Smooth muscle cell of the brain vasculature (primary cell): ENCODE measurements around the gene TRMT10C.
"Not testable (repeated sequence)": the region's sequence is repeated elsewhere in the genome, so short reads cannot be mapped to it uniquely, and the experiment has no call there.

Source experiments
- DNase-seq: peaks from one replicate; pipeline ENCODE4 v3.0.0-alpha.2; 2012; ENCODE audit warnings: low read depth, low spot score

The TRMT10C gene

DNA sequence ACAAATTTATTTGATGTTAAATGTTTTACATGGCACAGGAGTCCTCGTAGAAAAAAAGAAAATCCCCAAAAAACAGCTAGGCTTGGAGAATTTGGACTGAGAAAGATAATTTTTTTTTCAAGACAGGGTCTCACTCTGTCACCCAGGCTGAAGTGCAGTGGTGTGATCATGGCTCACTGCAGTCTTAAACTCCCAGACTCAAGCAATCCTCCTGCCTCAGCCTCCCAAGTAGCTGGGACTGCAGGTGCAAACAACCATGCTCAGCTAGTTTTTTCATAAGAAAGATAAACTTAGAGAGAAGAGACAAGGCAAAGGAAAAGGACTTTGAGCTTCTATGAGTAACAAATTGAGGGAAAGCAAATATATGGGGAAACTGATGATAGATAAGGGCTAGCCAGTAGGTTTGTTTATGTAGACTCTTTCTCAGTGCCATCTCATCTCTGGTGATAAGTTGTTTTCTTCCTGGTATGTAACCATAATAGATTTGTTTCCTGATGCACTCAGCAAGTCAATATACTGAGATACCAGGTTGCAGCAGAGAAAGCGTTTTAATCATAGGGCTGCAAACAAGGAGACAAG lies 13.1 kb upstream of the TRMT10C start:
- no peak for DNase-seq

DNA sequence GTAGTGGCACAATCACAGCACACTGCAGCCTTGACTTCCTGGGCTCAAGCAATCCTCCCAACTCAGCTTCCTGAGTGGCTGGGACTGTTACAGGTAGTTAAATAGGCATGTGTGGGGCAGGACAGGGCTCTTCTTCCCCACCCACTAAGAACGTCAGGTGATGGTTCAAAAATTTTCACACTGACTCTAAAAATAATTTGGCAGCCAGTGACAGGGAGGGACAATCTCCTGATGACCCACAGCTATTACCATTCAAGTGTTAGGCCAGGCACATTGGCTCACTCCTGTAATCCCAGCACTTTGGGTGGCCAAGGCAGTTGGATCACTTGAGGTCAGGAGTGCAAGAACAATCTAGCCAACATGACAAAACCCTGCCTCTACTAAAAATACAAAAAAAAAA lies 12.2 kb upstream of the TRMT10C start:
- DNase-seq = no peak

- DNase-seq = not testable (repeated sequence)
These were observed 10.1 kb upstream of the TRMT10C start for GRCh38 chr3:101551359-101552081.

DNA sequence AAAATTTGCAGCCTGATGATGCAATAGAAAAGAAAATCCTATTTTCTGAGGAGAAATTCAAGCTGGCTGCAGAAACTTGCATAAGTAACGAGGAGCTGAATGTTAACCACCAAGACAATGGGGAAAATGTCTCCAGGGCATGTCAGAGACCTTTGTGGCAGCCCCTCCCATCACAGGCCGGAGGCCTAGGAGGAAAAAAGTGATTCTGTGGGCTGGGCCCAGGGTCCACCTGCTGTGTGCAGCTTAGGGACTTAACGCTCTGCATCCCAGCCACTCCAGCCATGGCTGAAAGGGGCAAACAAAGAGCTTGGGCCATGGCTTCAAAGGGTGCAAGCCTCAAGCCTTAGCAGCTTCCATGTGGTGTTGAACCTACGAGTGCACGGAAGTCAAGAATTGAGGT lies 8.3 kb upstream of the TRMT10C start:
- DNase-seq = not testable (repeated sequence)

DNA sequence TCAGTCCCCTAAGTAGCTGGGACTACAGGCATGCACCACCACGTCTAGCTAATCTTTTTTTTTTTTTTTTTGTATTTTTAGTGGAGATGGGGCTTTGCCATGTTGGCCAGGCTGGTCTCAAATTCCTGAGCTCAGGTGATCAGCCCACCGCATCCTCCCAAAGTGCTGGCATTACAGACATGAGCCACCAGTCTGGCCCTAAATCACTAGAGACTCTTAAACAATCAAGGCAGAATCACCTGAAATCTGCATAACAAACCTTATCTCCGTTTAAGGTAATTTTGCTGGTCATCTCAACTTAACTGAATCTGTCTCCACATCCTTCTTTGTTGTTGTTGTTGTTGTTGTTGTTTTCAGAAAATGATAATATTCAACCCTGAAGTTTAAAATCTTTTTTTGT lies 5.6 kb upstream of the TRMT10C start:
- no peak for DNase-seq

- DNase-seq = no peak
These were observed 6.1 kb downstream of the TRMT10C start for GRCh38 chr3:101567528-101568317.

GRCh38 chr3:101571028-101571895 lies 9.6 kb downstream of the TRMT10C start:
- no peak for DNase-seq

- DNase-seq = peak; percentile 98
These were observed 12.1 kb downstream of the TRMT10C start, which contains the start of gene PCNP for GRCh38 chr3:101573449-101574387. TSS of gene PCNP (plus strand) at chr3:101574180. CDS start at chr3:101574216, 36 bp downstream.

DNA sequence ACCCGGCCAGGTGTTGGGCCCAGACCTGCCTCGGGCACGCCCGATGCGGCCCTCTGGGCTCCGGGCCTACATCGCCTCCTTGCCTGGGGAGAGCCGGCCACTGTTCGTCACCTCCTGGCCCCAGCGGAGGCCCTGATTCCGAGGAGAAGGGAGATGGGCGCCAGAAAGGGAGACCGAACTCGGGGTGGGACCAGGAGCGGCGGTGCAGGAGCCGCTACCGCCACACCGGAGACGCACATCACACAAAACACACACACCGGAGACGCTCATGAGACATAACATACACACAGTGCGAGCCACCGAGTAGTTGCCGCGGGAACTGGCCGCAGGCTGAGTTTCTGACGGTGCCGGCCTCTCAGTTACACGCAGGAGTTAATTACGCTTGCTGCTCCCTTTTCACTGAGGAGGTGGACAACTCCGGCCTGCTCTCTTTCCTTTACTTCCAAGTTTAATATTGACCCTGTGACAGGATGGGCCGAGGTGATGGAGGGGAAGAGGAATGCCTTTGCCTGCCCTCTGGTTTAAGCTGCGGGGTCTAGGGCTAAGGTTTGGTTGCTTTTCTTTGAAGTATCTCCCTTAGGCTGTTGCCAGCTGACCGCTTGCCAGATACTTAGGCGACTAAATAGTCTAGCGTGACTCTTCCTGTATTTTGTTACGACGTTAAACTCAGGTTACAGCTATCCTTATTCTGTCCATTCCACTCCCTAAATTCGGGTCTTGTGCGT lies 12.9 kb downstream of the TRMT10C start:
- DNase-seq = no peak

DNA sequence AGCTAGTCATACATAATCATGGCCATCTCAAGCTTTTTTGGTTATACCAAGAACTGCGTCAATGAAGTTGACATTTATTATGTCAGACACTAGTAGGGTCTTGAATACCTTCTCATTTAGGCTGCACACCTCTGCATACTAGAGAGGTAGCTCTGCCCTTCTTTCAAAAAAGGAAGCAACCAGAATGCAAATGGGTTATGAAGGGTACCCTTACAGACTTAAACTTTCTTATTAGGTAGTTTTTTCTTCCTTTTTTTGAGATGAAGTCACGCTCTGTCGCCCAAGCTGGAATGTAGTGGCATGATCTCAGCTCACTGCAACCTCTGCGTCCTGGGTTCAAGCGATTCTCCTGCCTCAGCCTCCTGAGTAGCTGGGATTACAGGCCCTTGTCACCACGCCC lies 15.6 kb downstream of the TRMT10C start:
- no peak for DNase-seq

GRCh38 chr3:101588616-101589015 lies 26.9 kb downstream of the TRMT10C start:
- no peak for DNase-seq

- no peak for DNase-seq
These were observed 29.4 kb downstream of the TRMT10C start for GRCh38 chr3:101591071-101591470.

GRCh38 chr3:101602731-101603130 lies 41.1 kb downstream of the TRMT10C start:
- DNase-seq = no peak

- no peak for DNase-seq
These were observed 41.5 kb downstream of the TRMT10C start for GRCh38 chr3:101603184-101603583.

GRCh38 chr3:101605398-101605797 lies 43.7 kb downstream of the TRMT10C start:
- not testable (repeated sequence) for DNase-seq

- DNase-seq = no peak
These were observed 49.4 kb downstream of the TRMT10C start for GRCh38 chr3:101611023-101611422.

GRCh38 chr3:101613014-101613413 lies 51.3 kb downstream of the TRMT10C start:
- DNase-seq = not testable (repeated sequence)

DNA sequence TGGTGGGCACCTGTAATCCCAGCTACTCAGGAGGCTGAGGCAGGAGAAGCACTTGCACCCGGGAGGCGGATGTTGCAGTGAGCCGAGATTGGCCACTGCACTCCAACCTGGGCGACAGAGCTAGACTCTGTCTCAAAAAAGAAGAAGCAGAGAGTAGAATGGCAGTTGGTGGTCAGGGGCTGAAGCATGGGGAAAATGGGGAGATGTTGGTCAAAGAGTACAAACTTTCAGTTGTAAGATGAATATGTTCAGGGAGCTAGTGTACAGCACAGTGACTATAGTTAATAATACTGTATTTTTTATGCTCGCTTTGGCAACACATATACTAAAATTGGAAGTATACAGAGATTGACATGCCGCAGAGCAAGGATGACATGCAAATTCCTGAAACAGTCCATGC lies 53.9 kb downstream of the TRMT10C start:
- DNase-seq = no peak
